KBM-7 (cell line): ENCODE measurements around the gene FSTL5.

ENCODE experiments used
- DNase-seq: peaks from one replicate; pipeline ENCODE4 v3.0.0-alpha.2; 2015
- in situ Hi-C: fragments of 300-500 bp; cut with MboI; formaldehyde crosslinking; loops from 2 replicates; pipeline ENCODE4 v1.14.3; 2020; ENCODE audit warnings: low sequenced_read_pairs, low pct_unique_long_range_greater_than_20kb, mixed read lengths

The FSTL5 gene

DNA sequence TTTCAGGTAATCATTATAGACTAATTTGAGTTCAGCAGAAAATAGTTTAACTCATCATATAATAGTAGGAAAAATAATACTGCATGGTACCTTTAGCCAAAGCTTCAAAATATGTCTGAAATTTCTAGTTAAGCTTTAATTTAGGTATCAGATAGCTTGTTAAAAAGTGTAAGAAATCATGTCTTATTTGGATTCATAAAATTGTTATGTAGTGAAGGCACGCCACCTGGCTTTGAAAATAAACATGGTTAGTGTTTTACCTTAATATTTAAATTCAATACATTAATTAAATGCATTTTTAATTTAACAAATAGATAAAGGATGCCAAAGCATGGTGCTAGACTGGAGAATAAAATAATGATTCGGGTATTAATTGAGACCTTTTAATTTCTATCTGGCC is 211.4 kb downstream of the FSTL5 start:
- in situ Hi-C loops, result no loop called here
- DNase-seq, result peak; percentile 5

DNA sequence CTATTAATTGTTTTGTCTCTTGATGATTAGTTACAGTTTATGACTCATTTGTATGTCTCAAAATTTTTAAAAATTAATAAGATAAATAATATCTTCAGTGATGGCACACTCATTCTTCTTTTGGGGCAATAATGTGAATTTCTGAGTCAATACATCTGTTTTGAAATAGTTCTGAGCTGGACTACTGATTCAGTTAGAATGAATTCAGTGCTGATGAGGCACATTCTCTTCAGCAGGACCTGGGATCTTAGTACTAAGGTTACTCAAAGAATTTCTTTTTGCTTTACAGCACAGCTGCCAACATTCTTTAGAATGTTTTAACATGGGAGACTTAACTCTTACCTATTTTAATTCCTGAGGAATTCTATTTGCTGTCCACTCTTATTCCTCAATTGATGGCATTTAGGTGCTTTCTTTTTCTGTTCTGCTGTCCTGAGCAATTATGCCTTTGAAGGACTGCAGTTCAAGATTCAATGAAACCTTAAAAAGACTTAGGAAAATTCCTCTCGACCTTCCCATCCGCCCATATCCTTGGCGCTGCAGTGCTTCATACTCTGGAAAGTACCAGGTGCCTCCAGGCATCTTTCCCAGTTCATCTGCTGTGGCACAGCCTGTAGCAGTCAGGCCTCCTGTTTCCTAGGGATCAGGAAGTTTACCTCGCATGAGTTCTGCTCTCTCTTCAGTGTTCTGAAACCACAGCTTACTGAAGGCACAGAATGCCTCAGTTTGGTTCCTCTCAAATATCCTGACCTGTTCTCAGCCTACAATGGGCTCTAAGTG is 213.7 kb downstream of the FSTL5 start:
- no peak for DNase-seq
- in situ Hi-C loops, result no loop called here

DNA sequence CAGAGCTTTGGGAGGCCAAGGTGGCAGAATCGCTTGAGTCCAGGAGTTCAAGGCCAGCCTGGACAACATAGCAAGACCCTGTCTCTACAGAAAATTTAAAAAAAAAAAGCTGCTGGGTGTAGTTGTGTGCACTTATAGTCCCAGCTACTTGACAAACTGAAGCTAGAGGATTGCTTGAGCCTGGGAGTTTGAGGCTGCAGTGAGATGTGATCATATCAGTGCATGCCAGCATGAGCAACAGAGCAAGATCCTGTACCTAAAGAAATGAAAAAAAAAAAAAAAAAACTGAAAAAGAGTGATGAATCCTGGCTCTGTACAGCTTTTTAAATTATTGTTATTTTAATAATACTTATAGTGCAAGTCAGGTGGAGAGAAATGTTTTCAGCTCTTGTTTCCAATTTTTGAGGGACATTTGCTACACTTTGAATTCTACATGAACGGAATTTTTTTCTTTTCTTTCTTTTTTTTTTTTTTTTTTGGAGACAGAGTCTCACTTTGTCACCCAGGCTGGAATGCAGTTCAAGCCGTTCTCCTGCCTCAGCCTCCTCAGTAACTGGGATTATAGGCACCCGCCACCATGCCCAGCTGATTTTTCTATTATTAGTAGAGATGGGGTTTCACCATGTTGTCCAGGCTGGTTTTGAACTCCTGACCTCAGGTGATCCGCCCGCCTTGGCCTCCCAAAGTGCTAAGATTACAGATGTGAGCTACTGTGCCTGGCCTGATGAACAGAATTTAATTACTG is 215.6 kb downstream of the FSTL5 start:
- in situ Hi-C loops, result no loop called here
- no peak for DNase-seq

DNA sequence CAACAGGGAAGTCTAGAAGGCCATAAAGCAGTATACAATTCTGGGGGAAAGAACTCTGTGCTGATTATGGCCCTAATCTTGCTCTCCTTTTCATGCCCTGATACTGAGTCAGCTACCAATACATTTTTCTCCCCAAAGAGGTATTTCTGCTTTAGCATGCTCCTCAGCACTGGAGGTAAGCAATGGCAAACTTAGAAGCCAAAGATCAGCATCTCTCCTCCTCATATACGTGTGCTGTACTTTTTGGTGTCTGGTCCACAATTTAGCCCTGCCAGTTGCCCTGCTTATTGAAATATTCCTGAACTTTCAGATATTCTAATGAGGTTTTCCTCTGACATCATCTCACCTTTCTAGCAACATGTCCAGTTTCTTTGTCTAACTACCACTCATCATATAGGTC is 226.2 kb downstream of the FSTL5 start:
- in situ Hi-C loops, result no loop called here
- DNase-seq, result no peak

DNA sequence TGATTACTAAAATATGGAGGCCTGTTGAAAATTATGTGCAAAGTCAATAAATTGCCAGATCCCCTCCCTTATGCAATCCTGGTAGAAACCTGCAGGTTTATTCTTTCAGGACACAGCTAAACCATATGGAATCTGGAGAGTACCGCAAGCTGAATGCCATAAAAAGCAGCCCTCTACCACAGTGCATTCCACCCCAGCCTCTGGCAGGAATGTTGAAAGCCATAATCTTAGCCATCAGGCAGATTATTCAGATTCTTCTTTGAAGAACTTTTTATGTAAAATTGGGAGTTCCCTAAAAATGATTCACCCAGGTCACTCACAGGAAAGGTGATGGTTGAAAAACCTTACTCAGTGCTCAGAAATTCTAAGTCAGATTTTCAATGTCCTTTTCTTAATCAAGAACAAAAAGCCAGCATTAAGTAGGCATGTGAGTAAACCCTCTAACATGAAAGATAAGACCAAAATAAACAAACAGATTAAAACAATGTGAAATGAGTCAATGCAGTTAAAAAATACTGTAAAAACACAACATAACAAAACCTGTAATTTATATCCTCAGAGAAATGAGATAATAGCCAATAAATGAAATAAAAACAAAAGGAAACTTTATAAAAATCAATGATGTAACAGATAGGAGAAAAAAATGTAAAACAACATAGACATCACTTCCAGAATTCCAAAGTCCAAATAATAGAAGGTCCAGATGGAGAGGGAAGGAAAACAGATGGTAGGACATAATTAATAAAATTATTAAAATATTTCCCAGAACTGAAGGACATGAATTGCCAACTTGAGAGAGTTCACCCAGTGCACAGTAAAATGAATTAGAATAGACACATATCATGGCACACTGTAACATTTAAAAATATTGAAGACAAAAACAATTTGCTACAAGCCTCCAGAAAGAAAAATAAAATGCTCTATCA is 226.9 kb downstream of the FSTL5 start:
- DNase-seq, result no peak
- in situ Hi-C loops, result no loop called here

DNA sequence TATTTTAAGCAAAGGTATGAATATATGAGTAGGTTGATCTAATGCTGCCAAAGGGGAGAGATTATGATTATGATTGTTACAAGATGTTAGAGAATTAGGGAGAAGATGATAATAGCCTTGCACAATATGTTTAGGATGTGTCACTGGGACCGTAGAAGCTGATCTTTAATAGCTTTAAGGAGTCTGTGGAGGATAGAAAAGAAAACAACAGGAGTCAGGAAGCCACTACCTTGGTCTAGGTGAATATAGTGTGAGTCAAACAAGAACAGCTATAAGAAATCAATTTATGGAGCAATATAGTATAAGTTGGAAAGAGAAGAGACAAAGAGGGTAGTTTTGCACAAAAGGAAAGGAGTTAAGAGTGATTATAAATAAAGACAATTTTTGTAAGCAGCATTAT is 232.7 kb downstream of the FSTL5 start:
- no peak for DNase-seq
- in situ Hi-C loops, result no loop called here

DNA sequence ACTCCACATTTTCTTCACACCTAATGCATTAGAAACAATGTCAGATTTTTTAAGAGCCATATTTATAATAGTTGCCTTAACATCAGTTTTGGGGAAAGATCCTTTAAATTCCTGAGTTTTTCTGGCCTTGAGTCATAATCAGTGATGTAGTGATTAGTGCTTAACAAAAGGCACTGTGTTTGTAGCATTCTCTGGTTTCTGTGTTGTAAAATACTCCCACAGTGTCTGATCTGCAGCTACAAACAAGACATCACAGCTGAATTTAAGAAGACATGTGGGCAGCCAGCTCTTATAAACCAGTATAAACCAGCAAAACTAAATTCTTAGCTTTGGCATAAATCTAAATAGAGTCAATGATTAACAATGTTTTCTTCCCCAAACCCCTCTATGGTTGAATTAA is 233.8 kb downstream of the FSTL5 start:
- in situ Hi-C loops, result no loop called here
- DNase-seq, result no peak

DNA sequence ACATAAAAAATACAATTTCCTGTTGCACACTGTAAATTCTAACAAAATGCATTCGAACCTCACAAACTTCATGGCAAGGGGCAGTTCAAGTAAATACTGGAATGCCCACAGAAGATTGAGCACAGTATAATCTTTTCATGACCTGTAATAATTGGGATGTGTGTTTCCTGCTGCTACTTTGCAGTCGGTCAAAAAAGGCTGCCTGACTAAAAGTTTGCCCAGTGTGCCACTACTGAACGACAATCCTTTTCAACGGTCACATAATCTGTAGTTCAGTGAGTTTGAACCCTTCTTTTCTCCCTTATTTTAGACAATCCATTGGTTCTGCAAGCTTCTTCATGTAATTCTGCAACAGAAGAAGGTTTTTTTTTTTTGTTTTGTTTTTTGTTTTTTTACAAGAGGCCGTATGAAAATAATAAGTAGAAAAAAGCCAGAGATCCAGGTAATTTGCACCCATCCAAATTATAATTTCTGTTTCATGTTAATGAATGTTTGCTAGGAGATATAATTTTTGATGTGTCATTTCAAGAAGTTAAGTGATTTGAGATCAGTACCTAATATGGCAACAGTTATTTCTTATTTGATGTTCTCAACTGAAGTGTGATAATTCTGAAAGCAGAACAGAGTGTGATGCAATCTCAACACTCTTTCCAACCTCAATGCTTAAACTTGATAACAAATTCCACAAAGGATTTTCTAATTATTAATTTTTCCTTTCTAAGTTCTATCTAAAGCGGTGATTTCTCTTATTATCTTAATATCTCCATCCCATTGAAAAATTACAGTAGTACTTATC is 237.6 kb downstream of the FSTL5 start:
- in situ Hi-C loops, result no loop called here
- peak; percentile 3 for DNase-seq

DNA sequence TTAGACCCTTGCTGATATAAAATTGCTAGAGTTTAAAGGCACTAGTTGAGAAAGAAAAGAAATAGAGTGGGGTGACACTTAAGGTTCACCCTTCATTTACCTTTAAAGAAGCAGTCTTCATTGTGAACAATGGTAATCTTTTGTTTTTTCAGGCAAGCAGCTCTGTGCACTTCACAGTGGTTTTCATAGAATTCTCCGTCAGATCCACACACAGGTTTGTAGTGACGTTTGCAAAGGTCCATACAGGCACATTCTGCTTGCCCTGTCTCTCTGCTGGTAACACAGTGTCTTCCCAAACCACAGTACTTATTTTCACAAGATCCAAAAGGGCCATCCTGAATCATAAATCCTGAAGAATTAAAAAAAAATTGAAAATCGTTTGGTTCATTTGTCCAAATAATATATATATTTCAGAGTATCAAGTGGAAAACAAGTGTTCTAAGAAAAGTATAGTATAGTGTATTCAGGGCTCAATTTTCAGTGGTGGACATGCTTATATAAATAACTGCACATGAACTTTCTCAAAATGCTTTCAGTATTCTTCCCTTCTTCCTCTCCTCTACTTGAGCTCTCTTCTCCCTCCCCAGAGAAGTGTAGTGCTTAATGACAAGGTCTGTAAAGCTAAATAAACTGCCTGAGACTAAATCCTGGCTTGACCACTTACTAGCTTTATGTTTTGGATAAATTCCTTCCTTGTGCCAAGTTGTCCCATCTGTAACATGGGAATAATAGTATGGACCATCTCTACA is 243.3 kb downstream of the FSTL5 start:
- DNase-seq, result no peak
- in situ Hi-C loops, result no loop called here

DNA sequence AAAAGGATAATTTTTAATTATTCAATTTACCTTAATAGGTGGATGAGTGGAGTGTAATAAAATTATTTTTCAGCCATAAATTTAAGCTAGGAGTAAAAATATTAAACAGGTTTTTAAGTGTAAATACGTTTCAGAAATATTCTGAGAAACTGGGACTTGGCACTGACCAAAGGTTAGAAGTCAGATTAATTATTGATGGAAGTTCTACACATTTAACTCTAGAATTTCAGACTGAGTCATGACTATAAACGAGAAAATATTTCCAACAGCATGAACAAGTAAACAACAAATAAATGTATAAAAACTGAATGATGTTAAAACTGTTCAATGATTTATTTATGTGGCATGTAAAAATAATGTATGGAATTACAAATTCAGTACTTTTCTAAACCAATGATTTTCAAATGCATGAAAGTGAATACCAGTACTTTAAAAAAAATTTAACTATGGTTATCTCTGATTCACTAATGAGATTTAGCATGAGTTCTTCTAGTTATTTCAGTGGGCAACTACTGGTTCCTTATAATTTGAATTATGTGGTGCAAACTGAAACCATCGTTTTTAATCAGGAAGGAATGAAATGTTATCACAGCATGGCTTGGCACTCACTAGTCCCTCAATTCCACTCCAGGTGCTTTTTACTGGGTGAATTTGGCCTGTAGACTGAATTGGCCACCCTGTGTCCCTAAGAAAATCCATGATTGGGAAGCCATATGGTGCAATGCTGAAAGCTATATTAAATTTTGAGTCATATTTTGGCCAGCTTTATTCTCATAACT is 244.2 kb downstream of the FSTL5 start:
- in situ Hi-C loops, result no loop called here

DNA sequence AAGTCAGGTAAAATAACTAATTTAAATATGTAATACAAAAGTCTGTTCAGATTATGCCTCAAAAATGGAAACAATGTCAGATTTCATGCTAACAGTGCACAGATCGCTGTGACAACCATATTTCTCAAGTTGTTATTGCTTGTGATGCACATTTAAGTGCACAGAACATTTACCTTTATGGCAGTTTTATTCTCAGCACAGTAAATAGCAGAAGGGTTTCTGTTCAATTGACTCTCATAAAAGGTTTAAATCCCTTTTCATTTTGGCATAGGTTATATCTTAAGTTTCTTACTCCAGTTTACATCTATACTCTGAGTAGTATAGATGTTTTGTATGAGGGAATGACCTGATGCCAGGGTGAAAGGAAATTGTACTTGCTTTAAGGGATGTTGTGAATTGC is 247.8 kb downstream of the FSTL5 start:
- no peak for DNase-seq
- in situ Hi-C loops, result no loop called here

More for the DNA sequence above, 244.2 kb downstream of the FSTL5 start:
- no peak for DNase-seq

DNA sequence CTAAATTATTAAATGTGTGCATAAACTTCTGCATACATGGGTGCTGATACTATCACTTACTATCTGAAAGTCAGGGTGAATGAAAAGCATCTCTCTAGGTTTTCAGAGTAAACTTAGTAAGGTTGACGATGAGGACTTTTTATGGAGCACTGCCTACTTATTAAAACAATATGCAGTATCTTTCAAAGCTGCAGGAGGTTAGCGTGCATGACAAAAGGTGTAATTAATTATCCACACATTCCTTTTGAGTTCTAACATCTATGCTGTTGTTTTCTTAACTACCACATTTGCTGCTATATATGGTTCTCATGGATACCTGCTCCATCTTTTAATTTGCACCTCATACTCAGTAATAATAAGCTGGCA is 256.2 kb downstream of the FSTL5 start:
- DNase-seq, result no peak
- in situ Hi-C loops, result no loop called here

DNA sequence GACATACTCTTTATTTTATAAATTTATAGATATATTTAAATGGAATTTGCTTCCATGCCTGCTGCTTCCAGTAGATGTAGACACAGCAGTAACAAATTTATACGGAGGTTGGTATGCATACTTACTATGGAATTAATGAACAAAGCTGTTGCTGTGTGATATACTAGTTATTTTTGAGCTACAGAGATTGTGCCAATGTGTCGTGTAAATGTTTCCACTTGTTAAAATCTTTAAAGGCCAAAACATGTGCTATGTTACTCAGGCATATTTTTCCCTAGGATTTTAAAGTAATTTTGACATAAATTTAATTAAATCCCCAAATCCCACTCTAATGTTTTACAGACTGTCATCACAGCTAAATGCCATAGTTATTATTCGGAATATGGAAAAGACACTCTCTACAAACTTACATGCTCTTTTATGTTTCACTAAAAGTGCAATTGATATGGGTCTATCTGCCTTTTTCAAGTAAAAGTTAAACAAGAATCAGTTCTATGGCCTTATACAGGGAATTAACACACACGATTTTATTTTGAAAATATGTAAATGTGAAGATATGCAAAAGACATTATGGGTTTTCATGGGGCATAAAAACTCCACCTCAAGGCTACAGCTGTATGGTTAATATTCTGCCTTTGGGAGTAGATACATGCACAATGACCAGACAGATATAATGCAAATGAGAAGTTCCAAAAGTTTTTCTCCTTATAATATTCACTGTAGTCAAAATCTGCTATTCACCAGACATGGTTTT is 256.8 kb downstream of the FSTL5 start:
- no peak for DNase-seq
- in situ Hi-C loops, result no loop called here

DNA sequence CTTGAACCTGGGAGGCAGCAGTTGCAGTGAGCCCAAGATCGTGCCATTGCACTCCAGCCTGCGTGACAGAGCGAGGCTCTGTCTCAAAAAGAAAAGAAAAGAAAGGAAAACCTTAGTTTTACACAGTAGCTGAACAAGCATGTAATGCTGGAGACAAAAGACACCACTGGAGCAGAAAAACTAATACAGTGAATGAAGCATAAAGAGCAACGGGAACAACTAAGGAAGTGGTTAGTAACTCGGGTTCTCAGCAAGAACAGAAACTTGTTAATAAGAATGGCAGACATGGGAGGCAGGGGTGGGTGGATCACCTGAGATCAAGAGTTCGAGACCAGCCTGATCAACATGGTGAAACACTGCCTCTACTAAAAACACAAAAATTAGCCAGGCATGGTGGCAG is 263.7 kb downstream of the FSTL5 start:
- no peak for DNase-seq
- in situ Hi-C loops, result no loop called here

DNA sequence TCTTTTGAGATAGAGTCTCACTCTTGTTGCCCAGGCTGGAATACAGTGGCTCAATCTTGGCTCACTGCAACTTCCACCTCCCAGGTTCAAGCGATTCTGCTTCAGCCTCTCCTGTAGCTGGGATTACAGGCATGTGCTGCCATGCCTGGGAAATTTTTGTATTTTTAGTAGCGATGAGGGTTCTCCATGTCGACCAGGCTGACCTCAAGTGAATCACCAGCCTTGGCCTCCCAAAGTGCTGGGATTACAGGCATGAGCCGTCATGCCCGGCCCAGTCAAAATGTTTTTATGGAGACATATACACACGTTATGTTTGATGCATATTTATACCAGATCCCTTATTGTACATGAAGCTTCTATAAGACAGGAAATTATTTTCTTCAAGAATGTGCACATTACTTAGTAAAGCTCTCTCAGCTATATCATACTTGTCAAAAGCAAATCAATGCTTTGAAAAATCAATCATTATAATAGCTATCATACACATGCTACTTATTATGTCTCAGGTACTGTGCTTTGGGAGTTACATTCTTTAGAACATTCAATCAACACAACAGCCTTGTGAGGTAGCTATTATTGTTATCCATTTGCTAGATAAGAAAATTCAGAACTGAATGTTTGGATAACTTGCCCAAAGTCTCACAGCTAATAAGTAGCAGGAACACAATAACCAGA is 269.2 kb downstream of the FSTL5 start:
- in situ Hi-C loops, result no loop called here

DNA sequence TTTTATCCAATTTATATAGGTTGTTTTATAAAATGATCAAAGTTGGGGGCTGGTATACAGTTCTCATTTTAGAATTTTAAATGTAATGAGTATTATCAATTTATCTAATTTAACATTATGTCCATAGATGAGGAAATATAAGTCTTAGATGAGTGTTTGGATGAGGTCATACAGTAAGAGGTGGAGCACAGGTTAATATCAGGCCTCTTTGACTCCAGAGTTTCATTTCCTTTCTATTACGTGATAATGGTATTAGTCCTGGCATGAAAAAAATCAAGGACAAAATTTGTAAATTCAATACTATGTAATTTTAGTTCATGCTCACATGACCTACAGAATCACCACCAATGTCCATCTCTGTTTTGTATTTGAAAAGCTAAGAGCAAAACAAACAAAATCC is 269.8 kb downstream of the FSTL5 start:
- in situ Hi-C loops, result no loop called here
- no peak for DNase-seq

More for the DNA sequence above, 269.2 kb downstream of the FSTL5 start:
- DNase-seq, result no peak
